CD14-positive monocyte (primary cell): Measurements from ENCODE around the gene NDUFB4. TPM values are rescaled to one million over a fixed set of nuclear protein-coding genes. Genes with fewer than 3 reads are reported as not detected.
A peak's percentile ranks its signal among the peaks of the same experiment; 100 is the strongest.

ENCODE experiments used
- DNase-seq, 3 donors: peaks; one replicate each; pipeline ENCODE4 v3.0.0-alpha.2; 2011 to 2022
- H2AFZ ChIP-seq: 2 replicates; pipeline ENCODE4 v1.6.0; 2012; ENCODE audit warnings: mild to moderate bottlenecking, low read depth, low read length, inconsistent platforms; ENCODE audit not compliant: insufficient read depth, poor library complexity, severe bottlenecking
- H3K27ac ChIP-seq, 2 donors: 1 replicate in 1 of 2; 2 replicates in 1 of 2; pipeline ENCODE4 v1.5.1; 2012 to 2013; ENCODE audit warnings: low read length in 2 of 2, control low read depth in 1 of 2, inconsistent platforms in 1 of 2, low read depth in 1 of 2, mild to moderate bottlenecking in 1 of 2
- H3K27me3 ChIP-seq, 2 donors: one replicate each; pipeline versions ENCODE4 v1.6.0 to v1.6.1; 2011 to 2013; ENCODE audit warnings: low read length in 2 of 2; ENCODE audit not compliant: control insufficient read depth in 2 of 2, insufficient read depth in 2 of 2
- H3K36me3 ChIP-seq, 2 donors: replicated peaks in 1 of 2; 1 replicate in 1 of 2; 2 replicates in 1 of 2; pipeline versions ENCODE4 v1.5.1 to v1.6.1; 2012 to 2013; ENCODE audit warnings: low read length in 2 of 2, control low read depth in 1 of 2, inconsistent platforms in 1 of 2, mild to moderate bottlenecking in 1 of 2; ENCODE audit not compliant: insufficient read depth in 2 of 2, control insufficient read depth in 1 of 2
- H3K4me1 ChIP-seq, 2 donors: 1 replicate in 1 of 2; 2 replicates in 1 of 2; pipeline versions ENCODE4 v1.5.1 to v1.6.1; 2012 to 2013; ENCODE audit warnings: low read length in 2 of 2, control low read depth in 1 of 2, inconsistent platforms in 1 of 2, mild to moderate bottlenecking in 1 of 2, moderate library complexity in 1 of 2; ENCODE audit not compliant: insufficient read depth in 2 of 2, control insufficient read depth in 1 of 2
- H3K4me2 ChIP-seq: replicated peaks from 2 replicates; pipeline ENCODE3; 2012; ENCODE audit warnings: low read length, moderate library complexity, mild to moderate bottlenecking; ENCODE audit not compliant: poor library complexity, severe bottlenecking; ENCODE audit errors: extremely low read depth
- H3K4me3 ChIP-seq, 3 experiments: fragments of 200-600 bp in 1 of 3; sonication (generic) in 1 of 3; replicated peaks in 1 of 3; 1 replicate in 2 of 3; 2 replicates in 1 of 3; pipeline ENCODE4 v1.5.1; 2011 to 2013; ENCODE audit warnings: low read length in 3 of 3, mild to moderate bottlenecking in 3 of 3, control low read depth in 2 of 3, low read depth in 2 of 3, inconsistent platforms in 1 of 3, moderate library complexity in 1 of 3
- H3K79me2 ChIP-seq: 2 replicates; pipeline ENCODE4 v1.6.0; 2012; ENCODE audit warnings: mild to moderate bottlenecking, control low read depth, inconsistent platforms, low read length, moderate library complexity; ENCODE audit not compliant: insufficient read depth
- H3K9ac ChIP-seq: 2 replicates; pipeline ENCODE4 v1.6.0; 2017; ENCODE audit warnings: low read length, mild to moderate bottlenecking; ENCODE audit not compliant: insufficient read depth, poor library complexity, severe bottlenecking
- H3K9me3 ChIP-seq, 2 donors: replicated peaks in 1 of 2; 1 replicate in 1 of 2; 2 replicates in 1 of 2; pipeline versions ENCODE4 v1.5.1 to v1.6.1; 2012 to 2013; ENCODE audit warnings: low read length in 2 of 2, control low read depth in 1 of 2; ENCODE audit not compliant: control insufficient read depth in 1 of 2, insufficient read depth in 1 of 2
- H4K20me1 ChIP-seq: 2 replicates; pipeline ENCODE4 v1.6.0; 2012; ENCODE audit warnings: mild to moderate bottlenecking, low read length, control low read depth, moderate library complexity; ENCODE audit not compliant: insufficient read depth
- H3K27ac Mint-ChIP-seq, 7 donors: one replicate each; pipeline ENCODE4 v1.8.0; 2020; ENCODE audit warnings: mild to moderate bottlenecking in 7 of 7, mixed read lengths in 7 of 7, moderate library complexity in 6 of 7, inconsistent platforms in 2 of 7
- H3K27me3 Mint-ChIP-seq, 3 donors: one replicate each; pipeline ENCODE4 v1.8.0; 2021 to 2022; ENCODE audit warnings: low read depth in 3 of 3, mild to moderate bottlenecking in 3 of 3, mixed read lengths in 3 of 3, moderate library complexity in 3 of 3, inconsistent platforms in 1 of 3
- H3K36me3 Mint-ChIP-seq, 2 donors: one replicate each; pipeline ENCODE4 v1.8.0; 2020; ENCODE audit warnings: mixed read lengths in 2 of 2, inconsistent platforms in 1 of 2, mild to moderate bottlenecking in 1 of 2
- H3K4me1 Mint-ChIP-seq: one replicate; pipeline ENCODE4 v1.8.0; 2020; ENCODE audit warnings: mild to moderate bottlenecking, mixed read lengths
- H3K4me3 Mint-ChIP-seq, 2 donors: one replicate each; pipeline ENCODE4 v1.8.0; 2020; ENCODE audit warnings: mild to moderate bottlenecking in 2 of 2, mixed read lengths in 2 of 2, moderate library complexity in 1 of 2
- H3K9me3 Mint-ChIP-seq, 7 donors: one replicate each; pipeline ENCODE4 v1.8.0; 2020 to 2022; ENCODE audit warnings: mixed read lengths in 7 of 7, mild to moderate bottlenecking in 6 of 7, moderate library complexity in 6 of 7, inconsistent platforms in 2 of 7
- WGBS: methylation state at CpG from one replicate; pipeline ENCODE4 v1.1.5; 2013; ENCODE audit warnings: missing lambda C conversion rate; ENCODE audit not compliant: insufficient coverage; 5-methylcytosine and 5-hydroxymethylcytosine counted together
- intact Hi-C, 2 donors: fragments of 100-400 bp; cut with micrococcal nuclease; formaldehyde crosslinking; loops; one replicate each; pipeline versions ENCODE4 v1.15.0 to v1.15.1; 2023
- polyA plus RNA-seq, 3 donors: library from polyadenylated mRNA; depleted of rRNA in 1 of 3; unstranded in 2 of 3; stranded (reverse) in 1 of 3; fragments of 300-500 nt in 2 of 3; fragments of >200 nt in 1 of 3; fragmentation: Illumina TruSeq in 2 of 3; gene quantifications; 1 replicate in 2 of 3; 2 replicates in 1 of 3; pipeline ENCODE4 v1.2.3, GENCODE V29; 2012 to 2021
- TF ChIP-seq, protein P1 (sequence below): fragments of 200-600 bp; IDR thresholded peaks from one replicate; pipeline ENCODE4 v1.8.0; 2022; ENCODE audit warnings: antibody characterized with exemption, mild to moderate bottlenecking

NDUFB4 gene
- polyA plus RNA-seq, 3 donors = 93.7 to 215 (median 173) TPM

DNA sequence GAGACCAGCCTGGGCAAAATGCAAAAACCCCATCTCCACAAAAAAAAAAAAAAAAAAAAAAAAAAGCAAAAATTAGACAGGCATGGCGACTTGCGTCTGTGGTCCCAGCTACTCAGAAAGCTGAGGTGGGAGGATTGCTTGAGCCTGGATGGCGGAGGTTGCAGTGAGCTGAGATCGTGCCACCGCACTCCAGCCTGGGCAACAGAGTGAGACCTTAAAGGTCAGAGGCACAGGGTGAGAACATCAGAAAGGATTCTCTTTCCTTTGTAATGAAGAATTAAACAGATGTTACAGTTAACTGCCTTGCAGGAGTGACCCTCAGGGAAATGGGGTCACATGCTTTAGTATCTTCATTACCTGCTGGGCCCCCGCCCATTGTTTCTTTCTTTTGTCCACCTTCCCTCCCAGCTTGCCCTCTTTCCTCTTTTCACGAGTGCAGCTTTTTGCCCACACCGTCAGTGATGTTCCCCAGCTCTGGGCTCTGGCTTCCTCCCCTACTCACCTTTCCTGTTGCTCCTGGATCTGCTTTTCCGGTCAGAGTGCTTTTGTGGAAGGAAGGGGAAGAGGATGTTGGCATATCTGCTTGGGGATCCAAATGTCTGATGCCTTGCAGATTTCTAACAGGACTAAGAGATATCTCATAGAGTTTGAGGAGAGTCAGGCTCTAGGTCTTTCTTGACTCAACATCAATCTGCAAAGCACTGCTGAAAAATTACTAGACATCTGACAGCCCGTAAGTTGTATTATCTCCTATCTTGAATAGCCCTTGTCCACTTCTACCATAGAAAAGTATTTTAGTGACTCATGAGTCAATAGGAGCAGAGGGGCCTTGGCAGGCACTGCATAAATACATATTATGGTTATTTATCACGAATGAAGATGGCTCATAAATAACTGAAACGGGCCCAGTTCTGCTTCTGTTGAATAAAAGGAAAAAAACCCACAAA lies 35.6 kb upstream of the NDUFB4 start:
- H3K4me3 ChIP-seq = no peak overlapping the region
- Mint-ChIP-seq H3K27ac (no peak overlapping the region), H3K4me3 (no peak overlapping the region), H3K27me3 (peaks cover 0 to 5% (median 2%) of the 10 kb centered on the region in 3 donors), H3K9me3 (peaks cover 0 to 2% (median 0%) of the 10 kb centered on the region in 7 donors), H3K4me1 (peaks cover 22% of the 10 kb centered on the region), H3K36me3 (no peaks in the 10 kb centered on the region)
- no peaks in the 10 kb centered on the region for H4K20me1 ChIP-seq
- intact Hi-C loops = loop anchor here (5.0 kb wide), 1 partner anchor 237 kb away; no protein-coding TSS in a partner anchor
- H3K27me3 ChIP-seq = no peaks in the 10 kb centered on the region
- no peak overlapping the region for H2AFZ ChIP-seq
- WGBS = 89% methylated on average over 5 of the region's 12 CpGs
- no peak for DNase-seq
- H3K36me3 ChIP-seq = no peaks in the 10 kb centered on the region
- H3K9me3 ChIP-seq = no peaks in the 10 kb centered on the region
- peaks cover 16 to 17% of the 10 kb centered on the region in 2 donors for H3K4me1 ChIP-seq
- TF ChIP-seq, protein P1, sequence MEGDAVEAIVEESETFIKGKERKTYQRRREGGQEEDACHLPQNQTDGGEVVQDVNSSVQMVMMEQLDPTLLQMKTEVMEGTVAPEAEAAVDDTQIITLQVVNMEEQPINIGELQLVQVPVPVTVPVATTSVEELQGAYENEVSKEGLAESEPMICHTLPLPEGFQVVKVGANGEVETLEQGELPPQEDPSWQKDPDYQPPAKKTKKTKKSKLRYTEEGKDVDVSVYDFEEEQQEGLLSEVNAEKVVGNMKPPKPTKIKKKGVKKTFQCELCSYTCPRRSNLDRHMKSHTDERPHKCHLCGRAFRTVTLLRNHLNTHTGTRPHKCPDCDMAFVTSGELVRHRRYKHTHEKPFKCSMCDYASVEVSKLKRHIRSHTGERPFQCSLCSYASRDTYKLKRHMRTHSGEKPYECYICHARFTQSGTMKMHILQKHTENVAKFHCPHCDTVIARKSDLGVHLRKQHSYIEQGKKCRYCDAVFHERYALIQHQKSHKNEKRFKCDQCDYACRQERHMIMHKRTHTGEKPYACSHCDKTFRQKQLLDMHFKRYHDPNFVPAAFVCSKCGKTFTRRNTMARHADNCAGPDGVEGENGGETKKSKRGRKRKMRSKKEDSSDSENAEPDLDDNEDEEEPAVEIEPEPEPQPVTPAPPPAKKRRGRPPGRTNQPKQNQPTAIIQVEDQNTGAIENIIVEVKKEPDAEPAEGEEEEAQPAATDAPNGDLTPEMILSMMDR = no peak
- H3K9ac ChIP-seq = no peak overlapping the region
- no peak overlapping the region for H3K27ac ChIP-seq
- no peak overlapping the region for H3K4me2 ChIP-seq
- H3K79me2 ChIP-seq = no peaks in the 10 kb centered on the region

DNA sequence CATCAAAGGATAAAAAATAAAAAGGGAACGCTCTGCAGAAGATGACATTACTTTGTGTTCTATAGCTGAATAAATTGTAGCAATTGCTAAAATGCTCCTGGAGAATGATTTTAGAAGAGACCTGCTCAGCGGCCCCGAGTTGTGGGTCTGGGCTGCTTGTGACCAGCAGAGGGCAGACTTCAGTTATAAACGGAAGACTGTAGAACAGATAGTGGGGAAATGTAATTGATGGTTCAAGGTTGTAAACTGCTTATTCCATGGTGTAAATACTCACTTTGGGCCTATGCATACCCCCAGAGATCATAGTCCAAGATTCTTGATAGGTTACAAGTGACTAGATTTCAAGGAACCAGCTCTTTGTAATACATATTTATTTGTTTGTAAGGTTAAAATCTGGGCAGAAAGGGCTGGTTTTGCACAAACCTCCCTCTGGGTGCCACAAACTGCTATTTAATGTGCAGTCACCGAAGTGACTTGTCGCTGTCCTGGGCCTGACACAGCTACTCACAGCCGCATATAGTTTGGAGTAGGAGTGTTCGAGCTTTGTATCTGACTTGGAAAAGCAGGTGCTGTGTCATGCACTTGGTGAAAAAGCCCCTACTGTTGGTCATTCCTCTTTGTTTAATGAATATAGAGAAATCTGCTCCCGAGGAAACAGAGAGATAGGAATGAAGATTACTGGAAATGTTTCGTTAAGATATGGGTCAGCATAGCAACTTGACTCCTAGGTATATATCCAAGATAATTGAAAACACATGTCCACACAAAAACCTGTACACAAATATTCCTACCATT lies 34.7 kb upstream of the NDUFB4 start:
- H3K4me3 Mint-ChIP-seq = no peak overlapping the region

More for the DNA sequence above, 34.7 kb upstream of the NDUFB4 start:
- Mint-ChIP-seq H3K9me3 (peaks cover 0 to 2% (median 0%) of the 10 kb centered on the region in 7 donors), H3K36me3 (no peaks in the 10 kb centered on the region), H3K27me3 (peaks cover 0 to 5% (median 2%) of the 10 kb centered on the region in 3 donors), H3K4me1 (peaks cover 22% of the 10 kb centered on the region), H3K27ac (peak overlapping the region in 2 of 7 donors; percentile 13 to 68)
- DNase-seq = peak; percentile 44 to 58 (median 55)
- Histone ChIP-seq H3K9me3 (no peaks in the 10 kb centered on the region), H3K27me3 (no peaks in the 10 kb centered on the region), H2AFZ (no peak overlapping the region), H3K27ac (no peak overlapping the region), H3K9ac (no peak overlapping the region), H3K36me3 (no peaks in the 10 kb centered on the region), H3K4me1 (peaks cover 16 to 17% of the 10 kb centered on the region in 2 donors), H4K20me1 (no peaks in the 10 kb centered on the region), H3K79me2 (no peaks in the 10 kb centered on the region), H3K4me2 (no peak overlapping the region), H3K4me3 (no peak overlapping the region)
- TF ChIP-seq, protein P1 = peak; percentile 88
- 36% methylated on average over 5 of the region's 10 CpGs for WGBS
- intact Hi-C loops = loop anchor here (5.0 kb wide), 1 partner anchor 236 kb away; no protein-coding TSS in a partner anchor
